Spleen (tissue), 11 donors: Measurements from ENCODE around the gene OPN3. TPM values are rescaled to one million over a fixed set of nuclear protein-coding genes. Genes with fewer than 3 reads are reported as not detected.
A peak's percentile ranks its signal among the peaks of the same experiment; 100 is the strongest.

Source experiments
- DNase-seq: peaks from one replicate; pipeline ENCODE4 v3.0.0-alpha.2; 2020
- H3K27ac ChIP-seq, 8 donors: fragments of 200-600 bp; sonication (generic) in 7 of 8; 1 replicate in 4 of 8; 2 replicates in 4 of 8; pipeline versions ENCODE4 v1.5.0 to v1.8.0; 2016 to 2021; ENCODE audit warnings: inconsistent platforms in 4 of 8, mild to moderate bottlenecking in 4 of 8, moderate library complexity in 1 of 8
- H3K27me3 ChIP-seq, 7 donors: fragments of 200-600 bp; sonication (generic) in 6 of 7; replicated peaks in 1 of 7; 1 replicate in 4 of 7; 2 replicates in 3 of 7; pipeline versions ENCODE4 v1.5.0 to v1.8.0; 2016 to 2021; ENCODE audit warnings: inconsistent platforms in 3 of 7, mild to moderate bottlenecking in 1 of 7
- H3K36me3 ChIP-seq, 6 donors: fragments of 200-600 bp; sonication (generic) in 5 of 6; 1 replicate in 4 of 6; 2 replicates in 2 of 6; pipeline versions ENCODE4 v1.5.0 to v1.8.0; 2016 to 2021; ENCODE audit warnings: inconsistent platforms in 2 of 6
- H3K4me1 ChIP-seq, 6 donors: fragments of 200-600 bp; sonication (generic) in 5 of 6; 1 replicate in 3 of 6; 2 replicates in 3 of 6; pipeline versions ENCODE4 v1.5.0 to v1.8.0; 2016 to 2021; ENCODE audit warnings: inconsistent platforms in 3 of 6
- H3K4me3 ChIP-seq, 8 donors: fragments of 200-600 bp; sonication (generic) in 7 of 8; 1 replicate in 4 of 8; 2 replicates in 4 of 8; pipeline versions ENCODE4 v1.5.0 to v1.8.0; 2016 to 2021; ENCODE audit warnings: inconsistent platforms in 4 of 8, mild to moderate bottlenecking in 4 of 8, moderate library complexity in 2 of 8
- H3K9me3 ChIP-seq, 8 donors: fragments of 200-600 bp; sonication (generic) in 7 of 8; 1 replicate in 4 of 8; 2 replicates in 4 of 8; pipeline versions ENCODE4 v1.5.0 to v1.8.0; 2016 to 2021; ENCODE audit warnings: inconsistent platforms in 4 of 8
- POLR2A ChIP-seq, 3 donors: fragments of 450-650 bp; IDR thresholded peaks; one replicate each; pipeline ENCODE4 v1.5.1; 2017; ENCODE audit warnings: antibody characterized with exemption in 3 of 3, mild to moderate bottlenecking in 1 of 3
- POLR2AphosphoS5 ChIP-seq, 3 donors: sonication (generic); formaldehyde crosslinking; IDR thresholded peaks; one replicate each; pipeline ENCODE4 v1.5.1; 2017; ENCODE audit warnings: antibody characterized with exemption in 3 of 3
- WGBS, 5 donors: extraction: QIAGEN DNeasy Blood & Tissue Kit in 3 of 5; methylation state at CpG; one replicate each; pipeline versions ENCODE4 v1.1.5 to v1.1.7; 2013 to 2018; 5-methylcytosine and 5-hydroxymethylcytosine counted together
- intact Hi-C: fragments of 100-400 bp; cut with DNase I; formaldehyde crosslinking; loops from one replicate; pipeline ENCODE4 v1.15.0; 2023; ENCODE audit warnings: low total_unique reads
- polyA plus RNA-seq, 3 donors: library from polyadenylated mRNA; stranded (reverse); fragments of 200-250 nt; gene quantifications; one replicate each; pipeline ENCODE4 v1.2.1, GENCODE V29; 2013
- total RNA-seq, 7 donors: library from RNA; depleted of rRNA in 3 of 7; stranded (reverse); fragments of >200 nt in 3 of 7; fragmentation: NEBNext Ultra II Directional in 4 of 7; extraction: Animal tissue kit (Norgen Biotek cat#: 25700) in 4 of 7; gene quantifications; one replicate each; pipeline versions ENCODE4 v1.1.0 to v1.2.1, GENCODE V29; 2016 to 2021
- TF ChIP-seq, protein P1 (sequence below), 11 experiments: fragments of 200-600 bp in 7 of 11; fragments of 450-650 bp in 4 of 11; sonication (generic) in 4 of 11; IDR thresholded peaks in 8 of 11; conservative IDR thresholded peaks in 3 of 11; 1 replicate in 7 of 11; 2 replicates in 4 of 11; pipeline versions ENCODE4 v1.4.0 to v1.8.0; 2016 to 2021; ENCODE audit warnings: antibody characterized with exemption in 11 of 11, inconsistent platforms in 4 of 11, mild to moderate bottlenecking in 1 of 11
- donor health status: healthy with polysubstance abuse.
- donor health status: DM: no; HTN: no; CAD: no; lungs with moderate emphysema.
- donor health status: DM: no; HTN: no; CAD: no.
- donor health status: Bipolar disorder and iron deficiency.
- donor health status: healthy.
- donor health status: DM: no; HTN: no; CAD: no.
- donor health status: DM: yes; HTN: yes; CAD: no.

The OPN3 gene
- total and polyA plus RNA-seq, 10 donors, result 15.1 to 39.4 (median 24.6) TPM

DNA sequence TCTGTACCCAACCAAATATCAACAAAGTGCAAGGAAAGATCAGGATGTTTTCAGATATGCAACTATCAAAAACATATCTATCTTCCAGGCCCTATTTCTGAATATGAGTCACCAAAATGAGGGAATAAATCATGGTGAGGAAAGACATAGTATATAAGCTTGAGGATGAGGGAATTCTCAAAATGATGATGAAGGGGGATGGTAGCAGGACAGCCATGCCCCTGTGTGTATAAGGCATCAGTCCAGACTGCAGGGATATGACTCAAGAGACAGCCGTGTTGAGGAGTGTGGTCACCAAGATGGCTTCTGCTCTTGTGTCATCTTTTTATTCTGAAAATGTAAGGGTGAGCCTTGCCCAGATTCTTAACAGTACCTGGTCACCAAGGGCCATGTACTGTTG lies 7.5 kb upstream of the OPN3 start:
- no peaks in the 10 kb centered on the region for H3K27me3 ChIP-seq
- no peaks in the 10 kb centered on the region for H3K36me3 ChIP-seq
- peaks cover 0 to 7% (median 0%) of the 10 kb centered on the region in 6 donors for H3K4me1 ChIP-seq
- DNase-seq, result no peak
- intact Hi-C loops, result no loop called here
- TF ChIP-seq POLR2AphosphoS5 (IDR thresholded peaks at IDR 0.05) (no peak), POLR2A (IDR thresholded peaks at IDR 0.05) (no peak)
- TF ChIP-seq, protein P1, sequence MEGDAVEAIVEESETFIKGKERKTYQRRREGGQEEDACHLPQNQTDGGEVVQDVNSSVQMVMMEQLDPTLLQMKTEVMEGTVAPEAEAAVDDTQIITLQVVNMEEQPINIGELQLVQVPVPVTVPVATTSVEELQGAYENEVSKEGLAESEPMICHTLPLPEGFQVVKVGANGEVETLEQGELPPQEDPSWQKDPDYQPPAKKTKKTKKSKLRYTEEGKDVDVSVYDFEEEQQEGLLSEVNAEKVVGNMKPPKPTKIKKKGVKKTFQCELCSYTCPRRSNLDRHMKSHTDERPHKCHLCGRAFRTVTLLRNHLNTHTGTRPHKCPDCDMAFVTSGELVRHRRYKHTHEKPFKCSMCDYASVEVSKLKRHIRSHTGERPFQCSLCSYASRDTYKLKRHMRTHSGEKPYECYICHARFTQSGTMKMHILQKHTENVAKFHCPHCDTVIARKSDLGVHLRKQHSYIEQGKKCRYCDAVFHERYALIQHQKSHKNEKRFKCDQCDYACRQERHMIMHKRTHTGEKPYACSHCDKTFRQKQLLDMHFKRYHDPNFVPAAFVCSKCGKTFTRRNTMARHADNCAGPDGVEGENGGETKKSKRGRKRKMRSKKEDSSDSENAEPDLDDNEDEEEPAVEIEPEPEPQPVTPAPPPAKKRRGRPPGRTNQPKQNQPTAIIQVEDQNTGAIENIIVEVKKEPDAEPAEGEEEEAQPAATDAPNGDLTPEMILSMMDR (IDR thresholded peaks at IDR 0.05 in 8 of 11, conservative IDR thresholded peaks at IDR 0.05 in 3 of 11), result no peak
- H3K9me3 ChIP-seq, result peaks cover 0 to 8% (median 2%) of the 10 kb centered on the region in 8 donors
- 75 to 96% (median 84%) methylated on average over 1 of the region's 1 CpG for WGBS, 5 donors
- no peak overlapping the region for H3K4me3 ChIP-seq
- no peak overlapping the region for H3K27ac ChIP-seq

- no peak overlapping the region for H3K4me3 ChIP-seq
- 85 to 94% (median 88%) methylated on average over 7 of the region's 7 CpGs for WGBS, 5 donors
- intact Hi-C loops, result no loop called here
- no peak for DNase-seq
- H3K36me3 ChIP-seq, result no peaks in the 10 kb centered on the region
- no peak for TF ChIP-seq POLR2A (IDR thresholded peaks at IDR 0.05)
- no peak for TF ChIP-seq POLR2AphosphoS5 (IDR thresholded peaks at IDR 0.05)
- TF ChIP-seq, protein P1 (IDR thresholded peaks at IDR 0.05 in 8 of 11, conservative IDR thresholded peaks at IDR 0.05 in 3 of 11), result no peak
- H3K27ac ChIP-seq, result no peak overlapping the region
- H3K27me3 ChIP-seq, result no peaks in the 10 kb centered on the region
- peaks cover 0 to 7% (median 0%) of the 10 kb centered on the region in 6 donors for H3K4me1 ChIP-seq
- peaks cover 0 to 13% (median 4%) of the 10 kb centered on the region in 8 donors for H3K9me3 ChIP-seq
Measured at GRCh38 chr1:241646201-241646600, 6.0 kb upstream of the OPN3 start.

DNA sequence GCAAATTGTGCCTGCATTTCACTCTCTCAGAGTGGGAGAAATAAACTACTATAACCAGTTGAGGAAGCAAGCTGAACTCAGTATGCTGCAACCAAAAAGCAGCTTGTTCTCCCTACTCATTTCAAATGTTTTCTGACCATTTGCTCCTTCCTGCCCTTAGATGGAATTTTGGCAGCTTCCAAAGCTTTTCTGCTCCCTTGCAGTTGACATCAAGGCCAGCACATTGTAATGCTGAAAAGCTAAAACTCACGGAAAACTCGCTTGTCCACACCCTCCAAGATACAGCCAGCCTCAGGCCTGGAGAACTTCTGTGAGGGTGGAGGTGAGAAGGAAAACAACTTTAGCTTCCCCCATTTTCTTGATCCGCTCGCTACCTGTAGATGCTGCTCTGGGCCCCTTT lies 5.0 kb upstream of the OPN3 start:
- WGBS, 5 donors, result 74 to 88% (median 81%) methylated on average over 4 of the region's 4 CpGs
- intact Hi-C loops, result no loop called here
- DNase-seq, result no peak
- TF ChIP-seq POLR2A (IDR thresholded peaks at IDR 0.05) (no peak), POLR2AphosphoS5 (IDR thresholded peaks at IDR 0.05) (no peak)
- TF ChIP-seq, protein P1 (IDR thresholded peaks at IDR 0.05 in 8 of 11, conservative IDR thresholded peaks at IDR 0.05 in 3 of 11), result no peak
- Histone ChIP-seq H3K27me3 (no peaks in the 10 kb centered on the region), H3K36me3 (no peaks in the 10 kb centered on the region), H3K4me3 (no peak overlapping the region), H3K27ac (peak overlapping the region in 3 of 8 donors; percentile 5 to 50 (median 41)), H3K4me1 (peaks cover 0 to 14% (median 5%) of the 10 kb centered on the region in 6 donors), H3K9me3 (peaks cover 0 to 13% (median 4%) of the 10 kb centered on the region in 8 donors)

- no peaks in the 10 kb centered on the region for H3K27me3 ChIP-seq
- H3K4me3 ChIP-seq, result no peak overlapping the region
- WGBS, 5 donors, result 92 to 97% (median 95%) methylated on average over 2 of the region's 2 CpGs
- no peak overlapping the region for H3K27ac ChIP-seq
- intact Hi-C loops, result no loop called here
- TF ChIP-seq POLR2A (IDR thresholded peaks at IDR 0.05), result no peak
- TF ChIP-seq POLR2AphosphoS5 (IDR thresholded peaks at IDR 0.05), result no peak
- TF ChIP-seq, protein P1 (IDR thresholded peaks at IDR 0.05 in 8 of 11, conservative IDR thresholded peaks at IDR 0.05 in 3 of 11), result no peak
- no peak for DNase-seq
- H3K4me1 ChIP-seq, result peaks cover under 1 to 16% (median 6%) of the 10 kb centered on the region in 6 donors
- H3K9me3 ChIP-seq, result peaks cover 0 to 13% (median 4%) of the 10 kb centered on the region in 8 donors
- H3K36me3 ChIP-seq, result no peaks in the 10 kb centered on the region
Measured at GRCh38 chr1:241644259-241644658, 4.1 kb upstream of the OPN3 start.
